Fibroblast of skin of left biceps (primary cell): Measurements from ENCODE around the gene NMRK2.
"Not testable (repeated sequence)": the region's sequence is repeated elsewhere in the genome, so short reads cannot be mapped to it uniquely, and the experiment has no call there.

Source experiments
- DNase-seq, 2 experiments: peaks; one replicate each; pipeline ENCODE4 v3.0.0-alpha.2; 2013; ENCODE audit warnings: low read depth in 2 of 2

The NMRK2 gene

GRCh38 chr19:3936506-3937442, 3.9 kb downstream of the NMRK2 start:
- DNase-seq: no peak

GRCh38 chr19:3938300-3938950, 5.6 kb downstream of the NMRK2 start:
- DNase-seq: not testable (repeated sequence)

GRCh38 chr19:3942790-3943409, 10.0 kb downstream of the NMRK2 start:
- DNase-seq: no peak

GRCh38 chr19:3944018-3944721, 11.3 kb downstream of the NMRK2 start:
- DNase-seq: no peak

GRCh38 chr19:3945838-3946237, 13.0 kb downstream of the NMRK2 start:
- DNase-seq: no peak

- not testable (repeated sequence) for DNase-seq
Observed at GRCh38 chr19:3947316-3947933, 14.6 kb downstream of the NMRK2 start.

- DNase-seq: no peak
Observed at GRCh38 chr19:3949294-3949693, 16.4 kb downstream of the NMRK2 start.

GRCh38 chr19:3949997-3950859, 17.4 kb downstream of the NMRK2 start:
- DNase-seq: no peak

GRCh38 chr19:3950871-3951861, 18.3 kb downstream of the NMRK2 start:
- DNase-seq: no peak

- not testable (repeated sequence) for DNase-seq
Observed at GRCh38 chr19:3952755-3953276, 19.9 kb downstream of the NMRK2 start.

- no peak for DNase-seq
Observed at GRCh38 chr19:3954107-3954506, 21.2 kb downstream of the NMRK2 start.

GRCh38 chr19:3955276-3955675, 22.4 kb downstream of the NMRK2 start:
- not testable (repeated sequence) for DNase-seq

- DNase-seq: no peak
Observed at GRCh38 chr19:3955688-3956087, 22.8 kb downstream of the NMRK2 start.

- DNase-seq: no peak
Observed at GRCh38 chr19:3958836-3959765, 26.2 kb downstream of the NMRK2 start.

- DNase-seq: no peak
Observed at GRCh38 chr19:3959766-3960131, 26.9 kb downstream of the NMRK2 start.

- DNase-seq: no peak
Observed at GRCh38 chr19:3961007-3961406, 28.1 kb downstream of the NMRK2 start.

GRCh38 chr19:3963458-3964255, 30.8 kb downstream of the NMRK2 start:
- no peak for DNase-seq
